H9 (cell line): Measurements from ENCODE around the gene CCSER1. TPM values are rescaled to one million over a fixed set of nuclear protein-coding genes. Genes with fewer than 3 reads are reported as not detected.

Source experiments
- DNase-seq: peaks from one replicate; pipeline ENCODE4 v3.0.0-alpha.2; 2017
- H2AFZ ChIP-seq: one replicate; pipeline ENCODE4 v1.6.1; 2013; ENCODE audit warnings: mild to moderate bottlenecking, low read length, control low read depth, moderate library complexity
- H2AK5ac ChIP-seq: 2 replicates; pipeline ENCODE4 v1.6.1; 2013; ENCODE audit warnings: low read length, control low read depth, mixed read lengths; ENCODE audit not compliant: insufficient read length
- H2BK120ac ChIP-seq: one replicate; pipeline ENCODE4 v1.6.1; 2013; ENCODE audit warnings: low read depth, mild to moderate bottlenecking, low read length, control low read depth, inconsistent platforms; ENCODE audit not compliant: poor library complexity, severe bottlenecking
- H2BK12ac ChIP-seq: 2 replicates; pipeline ENCODE4 v1.6.1; 2013; ENCODE audit warnings: low read length, control low read depth, mixed read lengths, low read depth; ENCODE audit not compliant: insufficient read length
- H2BK15ac ChIP-seq: 2 replicates; pipeline ENCODE4 v1.6.1; 2013; ENCODE audit warnings: low read depth, low read length, control low read depth
- H2BK20ac ChIP-seq: one replicate; pipeline ENCODE4 v1.6.1; 2013; ENCODE audit warnings: low read depth, mild to moderate bottlenecking, low read length, control low read depth, inconsistent platforms; ENCODE audit not compliant: poor library complexity, severe bottlenecking
- H2BK5ac ChIP-seq: 2 replicates; pipeline ENCODE4 v1.6.1; 2013; ENCODE audit warnings: low read length, control low read depth, mixed read lengths; ENCODE audit not compliant: insufficient read length
- H3K14ac ChIP-seq: 2 replicates; pipeline ENCODE4 v1.6.1; 2013; ENCODE audit warnings: low read length, control low read depth; ENCODE audit not compliant: insufficient read depth
- H3K18ac ChIP-seq: 2 replicates; pipeline ENCODE4 v1.6.1; 2013; ENCODE audit warnings: low read depth, mild to moderate bottlenecking, mixed read lengths, low read length, control low read depth; ENCODE audit not compliant: insufficient read length
- H3K23ac ChIP-seq: 2 replicates; pipeline ENCODE4 v1.6.1; 2013; ENCODE audit warnings: low read length, control low read depth, mixed read lengths, low read depth; ENCODE audit not compliant: insufficient read length
- H3K23me2 ChIP-seq: 2 replicates; pipeline ENCODE4 v1.6.1; 2013; ENCODE audit warnings: low read depth, mild to moderate bottlenecking, mixed read lengths, low read length, control low read depth; ENCODE audit not compliant: insufficient read length, poor library complexity, severe bottlenecking
- H3K27ac ChIP-seq: 2 replicates; pipeline ENCODE4 v1.5.1; 2013; ENCODE audit warnings: low read length, control low read depth, mixed read lengths, low read depth; ENCODE audit not compliant: insufficient read length
- H3K27me3 ChIP-seq: 2 replicates; pipeline ENCODE4 v1.6.1; 2013; ENCODE audit warnings: low read length, control low read depth, inconsistent platforms; ENCODE audit not compliant: insufficient read depth
- H3K4ac ChIP-seq: 2 replicates; pipeline ENCODE4 v1.6.1; 2013; ENCODE audit warnings: low read depth, mild to moderate bottlenecking, control low read depth, inconsistent platforms, low read length, moderate library complexity
- H3K4me1 ChIP-seq: 2 replicates; pipeline ENCODE4 v1.6.1; 2013; ENCODE audit warnings: low read length, control low read depth, inconsistent platforms; ENCODE audit not compliant: insufficient read depth
- H3K4me2 ChIP-seq: 2 replicates; pipeline ENCODE4 v1.6.1; 2013; ENCODE audit warnings: low read length, control low read depth, mixed read lengths; ENCODE audit not compliant: insufficient read length, insufficient read depth
- H3K56ac ChIP-seq: 2 replicates; pipeline ENCODE4 v1.6.1; 2013; ENCODE audit warnings: low read depth, mild to moderate bottlenecking, mixed read lengths, low read length, control low read depth; ENCODE audit not compliant: insufficient read length
- H3K79me1 ChIP-seq: 2 replicates; pipeline ENCODE4 v1.6.1; 2013; ENCODE audit warnings: low read depth, mild to moderate bottlenecking, moderate library complexity, low read length, control low read depth, inconsistent platforms; ENCODE audit not compliant: insufficient read depth, poor library complexity, severe bottlenecking
- H3K79me2 ChIP-seq: 2 replicates; pipeline ENCODE4 v1.6.1; 2013; ENCODE audit warnings: low read length, control low read depth, inconsistent platforms; ENCODE audit not compliant: insufficient read depth
- H3K9ac ChIP-seq: 2 replicates; pipeline ENCODE4 v1.6.1; 2013; ENCODE audit warnings: low read length, control low read depth, mixed read lengths; ENCODE audit not compliant: insufficient read length; ENCODE audit errors: extremely low read depth
- H3K9me3 ChIP-seq: one replicate; pipeline ENCODE4 v1.6.1; 2013; ENCODE audit warnings: low read depth, low read length, inconsistent platforms; ENCODE audit not compliant: control insufficient read depth
- H3T11ph ChIP-seq: one replicate; pipeline ENCODE4 v1.6.1; 2013; ENCODE audit warnings: mild to moderate bottlenecking, low read length, control low read depth, inconsistent platforms
- H4K20me1 ChIP-seq: one replicate; pipeline ENCODE4 v1.6.1; 2013; ENCODE audit not compliant: control insufficient read depth, insufficient read length, insufficient read depth
- H4K5ac ChIP-seq: 2 replicates; pipeline ENCODE4 v1.6.1; 2013; ENCODE audit warnings: low read depth, mild to moderate bottlenecking, mixed read lengths, low read length, control low read depth; ENCODE audit not compliant: insufficient read length
- H4K8ac ChIP-seq: replicated peaks from 2 replicates; pipeline ENCODE4 v1.6.1; 2013; ENCODE audit warnings: low read length, control low read depth, mixed read lengths, low read depth; ENCODE audit not compliant: insufficient read length
- H4K91ac ChIP-seq: 2 replicates; pipeline ENCODE4 v1.6.1; 2013; ENCODE audit warnings: low read depth, mild to moderate bottlenecking, moderate library complexity, mixed read lengths, low read length, control low read depth; ENCODE audit not compliant: insufficient read length
- H3K27ac Mint-ChIP-seq, 3 experiments: 2 replicates in 2 of 3; 3 replicates in 1 of 3; pipeline ENCODE4 v1.8.0; 2020 to 2021; ENCODE audit warnings: mixed read lengths in 3 of 3, mild to moderate bottlenecking in 1 of 3, moderate library complexity in 1 of 3
- H3K27me3 Mint-ChIP-seq: 2 replicates; pipeline ENCODE4 v1.8.0; 2021; ENCODE audit warnings: low read depth, mild to moderate bottlenecking, moderate library complexity, mixed read lengths
- H3K36me3 Mint-ChIP-seq, 3 experiments: 2 replicates in 2 of 3; 3 replicates in 1 of 3; pipeline ENCODE4 v1.8.0; 2020 to 2021; ENCODE audit warnings: low read depth in 3 of 3, mixed read lengths in 3 of 3; ENCODE audit not compliant: insufficient read depth in 1 of 3
- H3K4me1 Mint-ChIP-seq, 2 experiments: 2 replicates each; pipeline ENCODE4 v1.8.0; 2020; ENCODE audit warnings: mixed read lengths in 2 of 2
- H3K4me3 Mint-ChIP-seq, 2 experiments: 2 replicates in 1 of 2; 3 replicates in 1 of 2; pipeline ENCODE4 v1.8.0; 2020 to 2021; ENCODE audit warnings: mild to moderate bottlenecking in 2 of 2, mixed read lengths in 2 of 2, moderate library complexity in 1 of 2
- H3K9me3 Mint-ChIP-seq, 2 experiments: 2 replicates in 1 of 2; 3 replicates in 1 of 2; pipeline ENCODE4 v1.8.0; 2020; ENCODE audit warnings: mild to moderate bottlenecking in 2 of 2, mixed read lengths in 2 of 2, moderate library complexity in 1 of 2
- total RNA-seq: library from RNA; stranded (reverse); gene quantifications from 2 replicates; pipeline ENCODE4 v1.2.1, GENCODE V29; 2021
- TF ChIP-seq, protein P1 (sequence below): fragments of 200-600 bp; sonication (generic); conservative IDR thresholded peaks from 3 replicates; pipeline ENCODE4 v1.8.0; 2021; ENCODE audit warnings: antibody characterized with exemption, mild to moderate bottlenecking

CCSER1 gene
- total RNA-seq, 1 experiment from 2014 or later, result 0.37 TPM

GRCh38 chr4:90082449-90082848 lies 44.7 kb upstream of the CCSER1 start:
- no peak overlapping the region for H4K91ac ChIP-seq
- H3K14ac ChIP-seq, result no peak overlapping the region
- H2BK5ac ChIP-seq, result no peak overlapping the region
- no peaks in the 10 kb centered on the region for H3K27me3 ChIP-seq
- no peak overlapping the region for H2AFZ ChIP-seq
- Mint-ChIP-seq H3K4me3 (no peak overlapping the region), H3K27ac (no peak overlapping the region), H3K36me3 (no peaks in the 10 kb centered on the region), H3K9me3 (no peaks in the 10 kb centered on the region), H3K4me1 (peaks cover 0 to 9% of the 10 kb centered on the region in 2 experiments; a peak in 2 of 4 replicates), H3K27me3 (no peaks in the 10 kb centered on the region)
- H2BK20ac ChIP-seq, result no peak overlapping the region
- no peak overlapping the region for H4K5ac ChIP-seq
- H2AK5ac ChIP-seq, result no peak overlapping the region
- H2BK12ac ChIP-seq, result no peak overlapping the region
- H4K20me1 ChIP-seq, result no peaks in the 10 kb centered on the region
- no peaks in the 10 kb centered on the region for H3K79me2 ChIP-seq
- H3K27ac ChIP-seq, result no peak overlapping the region
- TF ChIP-seq, protein P1, sequence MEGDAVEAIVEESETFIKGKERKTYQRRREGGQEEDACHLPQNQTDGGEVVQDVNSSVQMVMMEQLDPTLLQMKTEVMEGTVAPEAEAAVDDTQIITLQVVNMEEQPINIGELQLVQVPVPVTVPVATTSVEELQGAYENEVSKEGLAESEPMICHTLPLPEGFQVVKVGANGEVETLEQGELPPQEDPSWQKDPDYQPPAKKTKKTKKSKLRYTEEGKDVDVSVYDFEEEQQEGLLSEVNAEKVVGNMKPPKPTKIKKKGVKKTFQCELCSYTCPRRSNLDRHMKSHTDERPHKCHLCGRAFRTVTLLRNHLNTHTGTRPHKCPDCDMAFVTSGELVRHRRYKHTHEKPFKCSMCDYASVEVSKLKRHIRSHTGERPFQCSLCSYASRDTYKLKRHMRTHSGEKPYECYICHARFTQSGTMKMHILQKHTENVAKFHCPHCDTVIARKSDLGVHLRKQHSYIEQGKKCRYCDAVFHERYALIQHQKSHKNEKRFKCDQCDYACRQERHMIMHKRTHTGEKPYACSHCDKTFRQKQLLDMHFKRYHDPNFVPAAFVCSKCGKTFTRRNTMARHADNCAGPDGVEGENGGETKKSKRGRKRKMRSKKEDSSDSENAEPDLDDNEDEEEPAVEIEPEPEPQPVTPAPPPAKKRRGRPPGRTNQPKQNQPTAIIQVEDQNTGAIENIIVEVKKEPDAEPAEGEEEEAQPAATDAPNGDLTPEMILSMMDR, result no peak
- H2BK120ac ChIP-seq, result no peak overlapping the region
- no peak overlapping the region for H3K4me2 ChIP-seq
- H3K56ac ChIP-seq, result no peak overlapping the region
- no peak overlapping the region for H3K4ac ChIP-seq
- H3K18ac ChIP-seq, result no peak overlapping the region
- no peaks in the 10 kb centered on the region for H3K23me2 ChIP-seq
- H3K9ac ChIP-seq, result no peak overlapping the region
- DNase-seq, result no peak
- no peak overlapping the region for H4K8ac ChIP-seq
- H2BK15ac ChIP-seq, result no peak overlapping the region
- H3T11ph ChIP-seq, result no peak overlapping the region
- H3K79me1 ChIP-seq, result no peaks in the 10 kb centered on the region
- no peaks in the 10 kb centered on the region; the same call in 1 of the 2 replicates for H3K4me1 ChIP-seq
- H3K9me3 ChIP-seq, result no peaks in the 10 kb centered on the region
- H3K23ac ChIP-seq, result no peak overlapping the region
